Cerebellar nuclear complex (tissue), 1 donor: ENCODE data around the gene ABCC5.
"Not testable (repeated sequence)": the region's sequence is repeated elsewhere in the genome, so short reads cannot be mapped to it uniquely, and the experiment has no call there.

Source experiments
- DNase-seq, 2 experiments: peaks; one replicate each; lab custom pipeline; 2025; lab: John Stamatoyannopoulos, UW

Gene ABCC5

GRCh38 chr3:184016169-184016570 lies 1.5 kb downstream of the ABCC5 start:
- DNase-seq = no peak

DNA sequence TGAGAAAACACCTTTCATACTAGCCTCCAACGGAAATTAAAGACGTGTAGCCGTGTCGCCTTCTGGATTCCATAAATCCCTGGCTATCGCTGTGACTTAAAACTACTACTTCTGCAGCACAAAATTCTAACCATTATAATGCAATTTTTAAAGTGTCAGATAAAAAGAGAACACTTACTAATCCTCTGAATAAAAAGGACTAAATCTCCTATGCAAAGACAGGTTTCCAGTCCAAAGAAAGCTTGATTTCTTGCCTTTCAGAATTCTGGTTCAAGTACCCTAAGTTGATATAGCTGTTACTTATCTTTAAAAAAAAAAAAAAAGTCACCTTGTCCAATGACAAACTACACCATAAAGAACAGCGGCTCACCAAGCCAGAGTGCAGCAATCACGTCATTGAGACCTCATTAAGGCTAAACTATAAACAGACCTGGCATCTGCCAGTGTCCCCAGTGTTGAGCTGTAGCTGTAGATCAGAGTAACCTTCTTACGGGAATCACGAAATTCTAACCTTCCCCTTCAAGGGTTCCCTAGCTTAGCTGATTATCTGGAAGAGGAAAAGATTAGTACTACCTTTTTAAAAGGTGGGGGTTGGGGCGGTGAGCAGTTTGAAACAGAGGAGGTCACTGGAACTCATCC lies 2.2 kb downstream of the ABCC5 start:
- no peak for DNase-seq

- no peak for DNase-seq
These were observed 5.5 kb downstream of the ABCC5 start for GRCh38 chr3:184011937-184012889.

DNA sequence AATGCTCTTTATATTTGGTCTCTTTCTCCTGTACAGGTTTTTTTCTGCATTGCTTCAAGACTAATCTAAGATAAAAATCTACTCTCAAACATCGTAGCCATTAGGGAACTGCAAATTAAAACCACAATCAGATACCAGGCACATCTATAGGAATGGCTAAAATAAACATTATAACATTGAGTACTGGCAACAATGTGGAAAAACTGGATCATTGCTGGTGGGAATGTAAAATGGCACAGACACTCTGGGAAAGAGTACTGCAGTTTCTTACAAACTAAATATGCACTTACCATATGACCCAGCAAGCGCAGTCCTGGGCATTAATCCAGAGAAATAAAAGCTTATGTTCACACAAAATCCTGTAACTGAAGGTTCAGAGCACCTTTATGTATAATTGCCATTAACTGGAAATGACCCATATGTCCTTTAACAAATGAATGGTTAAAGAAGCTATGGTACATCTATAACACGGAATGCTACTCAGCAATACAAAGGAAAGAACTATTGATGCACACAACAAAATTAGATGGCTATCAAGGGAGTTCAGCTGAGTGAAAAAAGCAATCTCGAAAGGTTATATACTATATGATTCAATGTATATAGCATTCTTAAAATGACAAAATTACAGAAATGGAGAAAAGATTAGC lies 6.3 kb downstream of the ABCC5 start:
- DNase-seq = no peak

- DNase-seq = no peak
These were observed 9.5 kb downstream of the ABCC5 start for GRCh38 chr3:184008161-184008560.

GRCh38 chr3:184007143-184007813 lies 10.4 kb downstream of the ABCC5 start:
- DNase-seq = not testable (repeated sequence)

- peak; percentile 61 to 86 for DNase-seq
These were observed 11.7 kb downstream of the ABCC5 start for GRCh38 chr3:184005941-184006507.

GRCh38 chr3:184004476-184004875 lies 13.2 kb downstream of the ABCC5 start:
- no peak for DNase-seq

DNA sequence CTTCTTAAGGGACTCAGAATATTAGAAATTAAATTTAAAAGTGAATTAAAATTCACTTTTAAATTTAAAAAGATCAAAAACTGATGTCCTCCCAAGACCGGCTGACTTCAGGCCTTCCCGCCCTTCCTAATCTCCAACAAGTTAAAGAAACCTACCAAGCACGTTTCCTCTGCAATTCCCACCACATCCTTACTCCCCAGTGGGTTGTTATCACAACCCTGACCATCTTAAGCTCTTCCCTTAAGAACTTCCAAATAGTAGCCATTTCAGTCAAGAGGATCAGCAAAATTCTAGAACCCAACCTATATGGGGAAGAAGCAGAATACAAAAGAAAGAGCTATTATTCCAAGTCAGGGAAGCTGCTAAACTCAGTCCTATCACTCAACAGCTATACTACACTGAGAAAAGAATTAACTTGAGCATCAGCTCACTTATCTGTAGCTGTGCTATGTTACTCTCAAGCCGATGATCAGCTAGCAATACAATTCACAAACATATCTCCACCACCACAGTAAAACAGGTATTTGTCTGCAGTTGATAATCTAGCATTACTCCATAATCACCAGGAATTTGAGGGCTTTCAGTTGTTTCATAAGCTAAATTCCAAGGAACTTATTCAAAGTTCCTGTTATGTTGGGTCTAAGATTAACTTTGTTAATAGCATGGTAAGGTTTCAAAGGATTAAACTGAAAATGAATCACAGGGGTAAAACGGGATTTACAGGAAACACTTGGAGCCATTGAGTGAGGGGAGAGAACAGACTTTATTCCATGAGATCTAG lies 14.3 kb downstream of the ABCC5 start:
- no peak for DNase-seq

- no peak for DNase-seq
These were observed 15.2 kb downstream of the ABCC5 start for GRCh38 chr3:184002469-184002868.

DNA sequence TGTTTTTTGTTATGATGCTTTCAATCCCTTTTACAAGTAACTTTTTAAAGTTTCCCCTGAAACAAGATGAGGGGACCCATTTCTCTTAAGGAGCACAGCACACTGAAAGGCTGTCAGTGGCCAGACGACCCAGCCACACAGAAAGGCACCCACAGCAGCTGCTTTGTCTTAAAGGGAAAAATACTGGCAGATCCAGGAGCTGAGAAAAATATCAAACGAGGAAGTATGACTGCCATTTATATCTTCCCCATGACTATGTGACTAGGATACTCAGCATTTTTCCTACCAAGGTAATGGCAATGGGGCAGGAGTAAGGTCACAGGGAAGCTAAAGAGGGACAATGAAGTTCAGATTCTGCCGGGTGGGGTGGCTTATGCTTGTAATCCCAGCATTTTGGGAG lies 15.9 kb downstream of the ABCC5 start:
- DNase-seq = no peak

- no peak for DNase-seq
These were observed 26.3 kb downstream of the ABCC5 start for GRCh38 chr3:183991403-183991802.

DNA sequence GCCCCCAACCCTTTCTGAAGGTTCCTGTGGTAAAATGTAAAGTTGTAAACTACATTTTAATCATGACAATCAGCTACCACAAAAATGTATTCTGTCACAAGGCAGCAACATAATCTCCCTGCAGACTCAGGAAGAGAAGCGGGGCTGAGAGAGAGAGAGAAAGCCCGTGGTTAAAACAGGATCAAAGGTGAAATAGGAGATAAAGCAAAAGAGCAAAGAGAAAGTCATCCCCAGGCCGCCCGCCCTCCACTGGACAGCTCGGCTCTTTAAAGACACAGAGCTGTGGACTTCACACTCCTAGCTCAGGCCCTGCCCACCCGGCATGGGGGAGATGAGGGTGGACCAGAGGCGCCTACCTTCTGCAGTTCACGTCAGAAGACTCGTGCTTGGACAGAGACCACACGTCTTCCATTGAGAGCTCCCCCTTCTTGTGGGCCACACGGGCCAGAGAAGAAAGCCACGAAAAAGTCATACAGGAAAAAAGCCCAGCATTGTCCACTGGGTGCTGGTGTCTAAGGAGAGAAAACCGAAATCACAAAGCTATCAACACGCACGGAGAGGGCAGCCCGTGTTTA lies 29.4 kb downstream of the ABCC5 start:
- DNase-seq = no peak

GRCh38 chr3:183987000-183987600 lies 30.6 kb downstream of the ABCC5 start:
- no peak for DNase-seq

- no peak for DNase-seq
These were observed 32.6 kb downstream of the ABCC5 start for GRCh38 chr3:183984749-183985729.

- no peak for DNase-seq
These were observed 33.5 kb downstream of the ABCC5 start for GRCh38 chr3:183984127-183984740.

- no peak for DNase-seq
These were observed 35.6 kb downstream of the ABCC5 start for GRCh38 chr3:183981990-183982644.

GRCh38 chr3:183980403-183980802 lies 37.3 kb downstream of the ABCC5 start:
- DNase-seq = no peak
